GM12875 (cell line): ENCODE results near the gene EXOC2.

Experiments
- H3K4me3 ChIP-seq: one replicate; pipeline ENCODE4 v1.5.1; 2011; ENCODE audit warnings: low read depth, low read length, control low read depth
- CTCF ChIP-seq: IDR thresholded peaks from 2 replicates; pipeline ENCODE4 v1.5.1; 2011; ENCODE audit warnings: low read depth, mild to moderate bottlenecking, control low read depth, inconsistent platforms, low read length, moderate library complexity, borderline replicate concordance; ENCODE audit not compliant: insufficient read depth

Gene EXOC2

GRCh38 chr6:528989-529388 is 163.9 kb downstream of the EXOC2 start:
- no peak overlapping the region for H3K4me3 ChIP-seq
- no peak for TF ChIP-seq CTCF

GRCh38 chr6:527989-528673 is 164.8 kb downstream of the EXOC2 start:
- TF ChIP-seq CTCF, result no peak
- no peak overlapping the region for H3K4me3 ChIP-seq

GRCh38 chr6:524803-525202 is 168.1 kb downstream of the EXOC2 start:
- TF ChIP-seq CTCF, result 0 out of 2 replicates have a peak, but pooled peaks have one; percentile 8
- no peak overlapping the region for H3K4me3 ChIP-seq

- no peak for TF ChIP-seq CTCF
- no peak overlapping the region for H3K4me3 ChIP-seq
These were observed 172.1 kb downstream of the EXOC2 start for GRCh38 chr6:520820-521219.

- no peak for TF ChIP-seq CTCF
- H3K4me3 ChIP-seq, result no peak overlapping the region
These were observed 174.7 kb downstream of the EXOC2 start for GRCh38 chr6:518218-518617.

GRCh38 chr6:516213-516612 is 176.7 kb downstream of the EXOC2 start:
- no peak overlapping the region for H3K4me3 ChIP-seq
- no peak for TF ChIP-seq CTCF

- H3K4me3 ChIP-seq, result no peak overlapping the region
- no peak for TF ChIP-seq CTCF
These were observed 177.7 kb downstream of the EXOC2 start for GRCh38 chr6:515267-515666.
